Ureter (tissue), 1 donor: ENCODE measurements around the gene BTBD9. TPM values are rescaled to one million over a fixed set of nuclear protein-coding genes. Genes with fewer than 3 reads are reported as not detected.

Experiments
- DNase-seq: peaks from one replicate; pipeline ENCODE4 v3.0.0-alpha.2; 2020; ENCODE audit warnings: low spot score
- total RNA-seq: library from RNA; stranded (reverse); gene quantifications from one replicate; pipeline ENCODE4 v1.2.4, GENCODE V29; 2023
- donor health status: DM: yes; HTN: yes; CAD: no.

The BTBD9 gene
- total RNA-seq, 1 donor from 2014 or later, result 42.5 TPM

DNA sequence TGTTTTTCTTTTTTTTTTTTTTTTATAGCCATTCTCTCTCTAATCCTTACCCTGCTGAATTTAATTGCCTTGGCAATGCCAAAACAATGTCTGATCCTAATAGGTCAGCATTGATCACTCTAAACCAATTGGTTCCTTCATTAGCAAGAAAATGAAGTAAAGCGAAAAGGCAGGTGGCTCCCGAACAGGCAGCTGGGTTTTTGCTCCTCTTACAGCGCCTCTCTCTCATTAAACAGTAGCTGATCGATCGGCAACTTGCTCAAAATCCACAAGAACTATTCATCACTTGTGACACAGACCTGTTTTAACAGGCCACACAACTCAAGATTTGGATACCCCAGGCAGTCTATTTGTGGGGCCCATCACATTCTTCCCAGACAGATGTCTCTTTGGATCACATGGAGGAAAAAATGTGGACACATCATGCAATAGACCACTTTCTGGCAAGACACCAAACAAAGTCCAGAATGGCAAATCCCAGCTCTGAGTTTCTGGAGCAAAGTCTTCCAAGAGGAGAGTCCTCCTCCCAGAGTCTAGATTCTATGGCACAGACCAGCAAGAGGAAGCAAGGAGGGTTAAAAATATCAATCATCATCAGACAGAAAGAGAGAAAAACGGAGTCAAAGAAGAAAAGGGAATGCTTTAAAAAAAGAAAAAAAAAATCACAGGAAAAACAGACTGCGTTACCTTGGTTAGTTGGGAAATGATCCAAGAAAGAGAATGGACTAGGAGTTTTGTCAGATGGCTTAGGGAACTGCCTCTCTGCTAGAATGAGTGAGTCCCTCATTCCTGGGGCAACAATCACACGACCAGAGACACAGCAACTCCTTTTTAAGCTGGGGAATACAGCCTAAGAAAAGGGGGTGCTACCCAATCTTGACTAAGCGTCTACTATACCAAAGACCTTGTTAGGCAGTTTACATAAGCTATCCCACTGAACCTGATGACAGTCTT is 247.8 kb downstream of the BTBD9 start:
- DNase-seq, result no peak

DNA sequence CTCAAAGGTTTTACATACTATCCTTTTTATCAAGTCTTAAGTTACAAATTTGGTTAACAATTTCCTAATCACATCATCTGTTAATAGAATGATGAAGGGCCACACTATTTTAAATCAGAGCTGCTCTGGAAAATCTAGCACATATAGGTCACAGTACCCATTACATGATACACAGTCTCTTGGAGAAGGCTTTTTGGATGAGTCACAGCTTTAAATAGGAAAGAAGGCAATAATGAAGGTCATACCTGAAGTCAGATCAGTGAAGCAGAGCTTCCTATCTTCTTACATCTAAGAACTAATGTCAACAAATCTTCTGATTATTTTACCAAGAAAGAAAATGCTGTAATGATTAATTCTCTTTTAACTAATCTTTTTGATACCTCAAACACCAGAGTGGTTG is 248.5 kb downstream of the BTBD9 start:
- DNase-seq, result no peak

DNA sequence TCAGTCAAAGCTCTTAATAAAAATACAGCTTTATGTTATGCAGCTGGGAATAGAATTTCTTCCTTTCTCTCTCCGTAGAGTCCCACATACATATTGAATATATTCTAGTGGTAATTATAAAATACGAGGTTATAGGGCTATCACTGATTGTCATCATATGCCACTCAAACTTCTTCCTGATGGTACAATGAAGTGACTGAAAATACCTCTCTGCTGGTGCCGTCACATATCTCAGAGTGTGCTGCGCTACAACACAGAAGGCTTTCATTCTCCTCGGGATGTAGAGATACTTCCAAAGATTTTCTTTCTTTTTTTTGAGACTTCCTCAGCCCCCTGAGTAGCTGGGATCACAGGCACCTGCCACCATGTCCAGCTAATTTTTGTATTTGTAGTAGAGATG is 249.9 kb downstream of the BTBD9 start:
- DNase-seq, result no peak

DNA sequence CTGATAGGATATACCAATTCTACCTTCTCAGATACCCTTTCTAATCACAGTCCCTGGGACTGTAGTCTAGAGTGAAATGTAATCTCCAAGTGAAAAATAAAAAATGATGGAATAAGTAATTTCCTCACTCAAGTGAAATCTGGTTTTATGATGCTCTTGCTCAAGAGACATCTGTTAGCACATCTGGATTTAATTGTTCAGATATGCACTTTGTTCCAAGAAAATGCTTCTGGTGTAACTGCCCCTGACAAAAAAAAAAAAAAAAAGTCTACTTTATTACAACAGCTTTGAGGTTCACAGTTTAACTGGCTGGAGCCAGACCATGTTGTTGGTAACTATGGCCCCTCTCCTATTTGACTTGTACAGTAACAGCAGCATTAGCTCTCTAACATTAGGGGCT is 251.8 kb downstream of the BTBD9 start:
- DNase-seq, result no peak

DNA sequence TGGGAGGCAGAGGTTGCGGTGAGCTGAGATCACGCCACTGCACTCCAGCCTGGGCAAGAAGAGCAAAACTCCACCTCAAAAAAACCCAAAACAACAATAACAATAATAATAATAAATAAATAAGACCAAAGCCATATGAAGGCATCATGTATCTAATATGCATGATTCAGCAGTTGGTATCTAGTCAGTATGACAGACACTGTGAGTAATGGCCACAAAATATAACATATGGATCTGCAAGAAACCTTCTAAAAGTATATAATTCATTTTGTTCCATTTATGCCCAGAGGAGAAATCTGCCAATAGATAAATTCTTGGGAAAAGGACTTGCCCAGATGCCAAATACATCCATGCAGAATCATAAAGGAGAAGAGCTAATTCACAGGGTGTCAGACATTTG is 252.3 kb downstream of the BTBD9 start:
- no peak for DNase-seq

DNA sequence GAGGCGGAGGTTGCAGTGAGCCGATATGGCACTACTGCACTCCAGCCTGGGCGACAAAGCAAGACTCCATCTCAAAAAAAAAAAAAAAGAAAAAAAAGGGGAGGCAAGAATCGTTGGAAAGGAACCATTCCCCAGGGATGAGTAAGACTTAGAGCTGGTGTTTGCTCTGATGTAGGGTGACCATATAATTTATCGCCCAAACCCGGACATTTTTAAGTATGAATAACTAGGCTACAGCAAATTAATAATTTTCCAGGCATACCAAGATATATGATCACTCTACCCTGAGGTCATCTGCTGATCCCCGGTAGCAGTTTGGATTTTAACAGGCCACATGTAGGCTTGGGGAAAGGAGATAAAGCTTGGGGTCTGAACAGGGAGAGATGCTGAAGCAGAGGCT is 260.9 kb downstream of the BTBD9 start:
- no peak for DNase-seq

DNA sequence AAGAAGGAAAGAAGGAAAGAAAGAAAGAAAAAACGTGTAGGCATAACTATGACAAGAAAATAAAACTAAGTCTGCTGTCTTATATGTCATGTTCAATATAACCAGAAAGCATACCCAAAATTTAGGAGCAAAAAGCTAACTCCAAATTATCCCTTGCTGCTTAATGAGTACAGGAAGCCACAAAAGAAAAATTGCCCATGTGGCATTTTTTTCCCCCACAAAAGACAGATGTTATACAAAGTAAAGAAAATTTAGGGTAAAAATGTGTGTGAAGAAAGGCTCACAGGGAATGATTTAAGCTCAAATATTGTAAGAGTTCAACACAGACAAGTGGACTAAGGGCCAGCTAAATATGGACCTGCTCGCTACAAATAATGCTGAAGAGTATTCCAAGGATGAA is 263.8 kb downstream of the BTBD9 start:
- DNase-seq, result no peak

DNA sequence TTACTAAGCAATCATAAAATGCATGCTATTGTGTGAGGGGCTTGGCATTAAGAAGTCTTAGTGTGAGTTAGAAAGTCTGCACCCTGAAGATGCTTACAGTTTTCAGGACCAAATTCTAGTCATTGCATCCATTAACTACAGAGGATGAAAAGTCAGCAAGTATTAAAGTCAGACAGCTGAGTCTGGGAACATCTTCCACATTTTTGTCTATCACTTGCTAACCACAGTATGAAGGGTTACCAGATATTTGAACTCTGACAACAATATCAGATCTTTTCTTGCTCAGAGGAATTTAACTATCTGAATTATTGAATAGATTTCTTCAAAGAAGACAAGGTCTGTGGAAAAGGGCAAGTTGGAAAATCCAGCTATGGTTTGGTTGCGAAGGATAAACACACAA is 264.4 kb downstream of the BTBD9 start:
- DNase-seq, result no peak

DNA sequence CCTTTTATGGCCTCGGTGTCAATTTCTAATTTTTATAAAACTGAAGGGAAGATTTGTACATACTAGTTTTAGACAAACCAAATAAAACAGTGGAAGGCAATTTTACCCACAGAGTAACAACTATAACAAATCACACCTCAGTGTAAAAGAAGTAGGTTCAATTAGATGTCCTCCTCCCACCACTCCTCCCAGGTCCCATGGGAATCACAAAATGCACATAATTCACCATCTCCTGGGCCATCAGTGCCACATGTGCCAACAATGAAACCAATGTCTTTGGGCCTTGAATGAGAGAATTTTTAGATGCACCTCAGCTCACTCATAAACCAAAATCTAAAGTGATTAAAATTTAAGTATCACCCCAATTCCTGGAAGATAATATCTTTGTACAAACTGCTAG is 267.8 kb downstream of the BTBD9 start:
- no peak for DNase-seq

DNA sequence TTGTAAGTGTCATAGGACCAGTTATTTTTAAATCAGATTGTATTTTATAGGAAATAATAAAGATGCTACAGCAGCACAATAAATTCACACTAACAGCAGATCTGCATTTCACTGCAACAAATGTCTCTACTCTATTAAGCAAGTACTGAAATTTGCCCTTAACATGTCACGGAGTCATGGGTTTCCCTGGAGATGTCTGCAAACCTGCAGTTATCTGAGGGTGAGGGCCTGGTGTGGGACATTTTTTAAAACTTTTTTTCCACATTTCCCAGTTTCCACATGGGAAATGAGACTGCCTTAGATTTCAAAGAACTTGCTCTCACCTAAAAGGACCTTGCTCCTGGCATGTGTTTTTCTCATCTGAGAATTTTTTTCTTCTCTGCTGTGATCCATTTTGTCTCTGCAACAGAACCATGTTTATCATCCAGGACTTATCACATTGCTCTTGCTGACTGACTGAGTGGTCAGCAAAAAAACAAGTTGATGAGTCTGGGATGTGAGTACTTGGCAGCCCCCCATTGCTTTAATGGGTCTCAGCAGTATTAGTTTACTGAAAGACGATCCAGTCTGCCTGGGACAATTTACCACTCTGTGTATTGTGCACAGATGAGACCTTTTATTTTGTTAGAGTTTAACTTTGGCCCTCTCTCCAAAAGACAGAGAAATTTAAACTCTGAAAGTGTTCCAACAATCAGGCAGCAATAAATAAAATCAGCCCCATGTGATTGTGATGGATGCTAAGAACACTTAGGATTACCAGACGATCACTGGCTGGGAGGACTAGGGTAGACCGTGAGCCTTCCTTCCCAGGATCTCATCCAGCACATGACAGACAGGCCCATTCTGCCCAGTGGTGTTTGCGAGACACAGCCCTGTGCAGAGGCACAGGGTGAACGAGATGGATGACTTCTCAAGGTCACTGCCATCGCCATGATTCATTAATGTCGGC is 268.8 kb downstream of the BTBD9 start:
- DNase-seq, result no peak

DNA sequence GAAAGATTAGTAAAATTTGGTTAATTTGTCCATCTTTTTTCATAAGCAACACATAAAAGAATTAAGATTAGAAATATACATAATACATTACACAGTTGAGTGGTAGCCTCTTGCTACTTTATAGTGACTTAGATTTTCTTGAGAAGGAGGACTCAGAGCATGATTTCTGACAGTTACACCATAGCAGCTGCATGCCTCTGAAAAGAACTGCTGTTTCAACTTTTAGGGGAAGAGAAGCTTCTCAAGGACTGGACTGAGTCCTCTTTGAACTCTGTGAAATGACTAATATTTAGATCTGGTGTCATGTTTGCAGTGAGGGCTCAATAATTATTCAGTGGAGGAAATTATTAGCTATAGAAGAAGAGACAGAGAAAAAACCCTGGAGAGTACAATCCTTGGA is 272.5 kb downstream of the BTBD9 start:
- no peak for DNase-seq

DNA sequence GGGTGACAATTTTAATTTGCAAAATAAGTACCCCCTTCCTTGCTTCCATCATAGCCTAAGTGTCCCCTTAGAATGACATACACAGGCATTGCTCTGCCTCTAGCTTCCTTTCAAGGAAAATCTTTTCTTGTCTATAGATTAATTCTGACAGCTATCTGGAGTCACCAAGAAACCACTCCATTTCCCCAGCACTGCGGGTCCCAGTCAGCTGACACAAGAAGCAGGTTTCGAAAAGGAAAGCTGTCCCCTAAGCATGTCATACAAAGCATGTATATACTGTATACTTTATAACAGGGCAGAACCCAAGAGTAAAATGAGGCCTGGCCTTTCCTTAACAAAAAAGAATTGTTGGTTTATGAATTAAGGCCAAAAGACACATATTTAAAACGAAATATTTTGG is 273.5 kb downstream of the BTBD9 start:
- no peak for DNase-seq

DNA sequence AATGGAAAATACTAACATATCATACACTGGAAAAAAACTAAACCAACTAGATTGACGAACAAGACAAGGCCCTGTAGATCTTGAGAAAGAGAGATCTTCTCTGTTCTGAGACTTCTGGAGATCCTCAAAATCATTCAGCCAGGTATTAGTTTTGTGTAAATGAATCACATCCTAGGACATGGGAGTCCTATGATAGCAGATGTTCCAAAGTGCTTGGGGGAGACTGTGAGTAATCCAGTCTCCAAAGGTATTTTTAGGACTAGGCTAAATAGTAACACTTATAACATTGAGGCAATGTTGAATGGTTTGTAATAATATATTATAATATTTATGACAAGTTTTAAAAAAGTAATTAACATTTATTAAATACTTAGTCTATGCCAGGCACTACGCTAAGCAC is 275.0 kb downstream of the BTBD9 start:
- DNase-seq, result no peak

DNA sequence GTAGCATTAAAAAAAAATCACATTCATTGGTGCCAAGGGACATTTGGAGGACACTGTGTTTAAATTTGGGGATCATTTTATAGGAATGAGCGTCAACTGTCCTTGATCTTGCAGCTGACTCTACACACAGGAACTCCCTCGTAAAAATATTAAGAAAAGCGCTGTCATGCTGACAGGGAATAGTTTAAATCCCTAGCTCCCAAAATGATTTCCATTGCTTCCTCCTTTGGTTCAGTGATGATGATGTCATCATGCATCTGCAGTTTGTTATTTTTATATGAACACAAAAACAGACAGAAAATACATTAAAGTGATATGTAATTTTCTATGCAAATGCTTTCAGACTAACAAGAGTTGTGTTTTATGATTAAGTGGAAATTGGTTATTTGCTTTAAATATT is 275.6 kb downstream of the BTBD9 start:
- DNase-seq, result no peak

DNA sequence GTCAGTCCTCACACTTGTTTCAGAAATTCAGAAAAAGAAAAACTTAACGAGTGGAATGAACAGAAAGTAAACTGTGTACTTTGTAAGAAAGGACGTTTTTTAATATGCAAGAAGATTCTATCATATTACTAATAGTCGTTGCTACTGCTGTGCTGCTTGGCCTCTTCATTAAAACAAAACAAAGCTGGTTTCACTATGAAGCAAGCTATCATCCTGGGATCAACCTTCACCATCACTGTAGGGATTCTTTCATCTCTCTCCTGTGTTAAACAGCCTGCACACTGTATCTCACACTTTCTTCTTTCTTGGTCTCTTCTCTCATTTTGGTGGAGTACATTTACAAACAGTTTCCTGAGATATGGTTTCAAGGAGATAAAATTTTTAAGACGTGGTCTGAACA is 284.2 kb downstream of the BTBD9 start:
- DNase-seq, result no peak

DNA sequence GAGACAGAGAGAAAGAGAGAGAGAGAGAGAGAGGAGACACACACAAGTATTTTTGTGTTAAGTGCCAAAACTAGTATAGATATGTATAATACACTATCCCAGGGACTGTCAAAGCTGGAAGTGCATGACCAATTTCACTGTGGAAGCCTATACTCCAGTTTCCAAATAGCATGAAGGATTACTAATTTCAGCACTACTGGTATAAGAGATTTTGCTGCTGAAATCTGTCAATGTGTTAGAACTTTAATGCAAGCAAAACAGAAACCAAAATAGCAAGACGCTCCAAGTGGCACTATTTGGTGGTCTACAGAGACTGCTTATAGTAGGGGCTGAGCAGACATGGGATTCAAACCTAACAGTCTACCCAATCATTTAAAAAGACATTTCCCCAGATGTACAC is 284.8 kb downstream of the BTBD9 start:
- no peak for DNase-seq

DNA sequence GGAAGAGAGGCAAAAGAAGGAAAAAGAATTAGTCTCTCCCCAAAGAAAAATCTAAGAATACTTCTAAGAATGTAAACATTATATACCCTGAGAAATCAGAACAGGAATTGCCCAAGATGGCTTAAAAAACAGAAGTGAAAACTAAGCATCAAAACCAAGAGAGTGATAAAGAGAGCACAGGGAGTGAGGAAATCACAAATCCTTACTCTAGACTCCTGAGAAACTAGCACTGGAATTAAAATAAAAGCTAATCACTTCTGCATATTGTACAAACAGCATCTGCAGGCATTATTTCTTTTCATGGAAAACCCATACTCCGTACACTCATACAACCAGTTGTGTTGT is 285.7 kb downstream of the BTBD9 start:
- DNase-seq, result no peak

DNA sequence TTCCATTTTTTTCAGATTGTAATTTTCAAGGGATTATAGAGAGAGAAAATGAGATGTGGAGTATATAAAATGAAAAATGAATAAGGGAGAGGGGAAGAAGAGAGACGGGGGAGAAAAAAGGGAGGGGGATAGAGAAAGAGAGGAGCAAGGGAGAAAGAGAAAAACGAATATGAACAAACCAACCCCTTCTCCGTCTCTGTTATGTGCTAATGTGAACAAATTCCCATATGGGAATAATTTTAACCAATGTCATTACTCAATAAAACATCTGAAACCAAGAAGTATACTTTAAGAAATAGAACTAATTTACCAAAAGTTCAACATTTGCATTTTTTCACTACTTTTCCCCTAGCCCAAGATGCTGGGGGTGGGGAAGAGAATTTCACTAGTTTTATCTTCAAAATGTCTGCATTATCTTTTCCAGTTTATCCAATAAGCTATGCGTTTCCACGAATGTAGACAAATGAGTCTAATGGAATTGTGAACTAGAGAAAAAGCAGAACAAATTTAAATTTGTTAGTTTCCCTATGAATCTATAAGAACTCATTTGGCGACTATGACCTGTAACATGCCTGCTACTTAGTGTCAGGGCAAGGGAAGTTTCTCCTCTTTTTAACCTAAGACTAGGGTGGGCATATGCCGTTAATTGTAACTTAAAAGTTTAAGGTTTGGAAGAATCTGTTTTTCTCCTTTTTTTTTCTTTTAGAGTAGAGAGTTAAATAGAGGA is 286.3 kb downstream of the BTBD9 start:
- no peak for DNase-seq

DNA sequence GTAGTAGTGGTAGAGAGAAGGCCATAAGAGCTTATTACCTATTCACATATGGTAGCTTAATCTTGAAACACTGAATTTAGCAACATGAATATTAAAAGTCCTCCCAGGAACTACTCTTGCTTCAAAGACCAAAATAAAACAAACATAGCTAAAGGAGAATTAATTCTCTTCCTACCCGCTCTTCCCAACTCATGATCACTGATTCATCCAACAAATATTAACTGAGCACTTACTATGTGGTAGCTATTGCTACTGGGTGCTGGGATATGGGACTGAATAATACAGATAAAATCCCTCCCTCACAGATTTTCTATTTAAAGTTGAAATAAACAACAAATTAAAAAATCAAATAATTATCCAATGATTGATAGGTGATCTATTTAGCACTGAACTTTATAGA is 287.1 kb downstream of the BTBD9 start:
- no peak for DNase-seq

DNA sequence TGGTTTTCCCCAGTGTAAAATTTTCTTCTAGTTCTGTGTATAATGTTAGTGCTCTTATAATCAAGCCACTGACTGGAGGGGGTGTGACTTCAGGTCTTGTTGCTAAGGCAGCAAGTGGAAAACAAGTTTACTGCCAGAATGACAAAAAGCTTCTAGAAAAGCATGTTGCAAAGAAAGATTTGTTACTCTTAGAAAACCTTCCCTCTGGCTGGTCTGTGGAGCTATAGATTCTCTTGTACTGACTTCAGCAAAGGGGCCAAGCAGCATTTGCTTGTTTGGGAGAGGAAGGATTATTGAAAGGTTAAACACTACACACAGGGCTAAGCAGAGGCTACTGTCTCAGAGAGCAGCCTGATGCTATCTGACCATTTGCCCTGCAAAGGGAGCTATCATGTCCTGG is 288.8 kb downstream of the BTBD9 start:
- no peak for DNase-seq

DNA sequence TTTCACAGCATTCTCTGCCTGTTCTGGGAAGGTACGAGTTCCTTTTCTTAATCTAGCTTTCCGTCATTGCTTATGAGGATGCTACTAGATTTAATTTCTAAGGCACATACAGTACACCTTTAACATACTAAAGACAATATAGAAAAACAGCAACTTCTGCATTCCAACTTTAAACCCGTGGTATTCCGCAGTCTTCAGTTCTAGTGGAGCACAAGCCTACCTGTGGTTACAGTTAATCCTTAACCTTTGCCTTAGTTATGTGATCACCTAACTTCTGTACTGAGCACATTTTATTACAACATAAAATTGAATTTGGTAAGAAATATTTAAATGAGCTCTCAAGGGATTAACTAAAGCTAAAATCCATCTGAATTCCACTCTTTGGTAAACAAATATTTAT is 289.5 kb downstream of the BTBD9 start:
- no peak for DNase-seq

DNA sequence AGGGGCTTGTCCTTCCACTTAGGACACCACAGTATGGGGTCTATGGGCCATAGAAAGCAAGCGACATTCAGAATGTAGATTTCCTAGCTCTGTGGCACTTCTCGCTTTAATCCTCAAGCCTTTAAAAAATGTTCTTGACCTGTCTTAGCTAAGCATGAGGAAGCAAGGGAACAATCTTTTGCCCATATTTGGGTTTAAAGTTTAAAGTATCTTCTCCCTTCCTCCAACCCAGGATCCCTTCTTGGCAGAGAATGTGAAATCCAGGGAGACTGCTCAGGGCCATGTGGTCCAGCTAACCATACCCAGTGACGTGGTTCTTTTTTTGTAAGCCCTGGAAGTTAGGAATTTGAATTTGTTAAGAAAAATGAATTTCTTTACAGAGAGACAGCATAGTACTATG is 289.9 kb downstream of the BTBD9 start:
- no peak for DNase-seq
